ENCODE data around the gene SLC2A11. TPM values are rescaled to one million over a fixed set of nuclear protein-coding genes. Genes with fewer than 3 reads are reported as not detected.

The SLC2A11 gene
- total and polyA plus RNA-seq, 9 of the 15 experiments (the other 6 are each of a cell fraction or from before 2014, with no cell fraction given): 0.44 to 2.7 (median 2.1) TPM

- TF ChIP-seq, protein P1, sequence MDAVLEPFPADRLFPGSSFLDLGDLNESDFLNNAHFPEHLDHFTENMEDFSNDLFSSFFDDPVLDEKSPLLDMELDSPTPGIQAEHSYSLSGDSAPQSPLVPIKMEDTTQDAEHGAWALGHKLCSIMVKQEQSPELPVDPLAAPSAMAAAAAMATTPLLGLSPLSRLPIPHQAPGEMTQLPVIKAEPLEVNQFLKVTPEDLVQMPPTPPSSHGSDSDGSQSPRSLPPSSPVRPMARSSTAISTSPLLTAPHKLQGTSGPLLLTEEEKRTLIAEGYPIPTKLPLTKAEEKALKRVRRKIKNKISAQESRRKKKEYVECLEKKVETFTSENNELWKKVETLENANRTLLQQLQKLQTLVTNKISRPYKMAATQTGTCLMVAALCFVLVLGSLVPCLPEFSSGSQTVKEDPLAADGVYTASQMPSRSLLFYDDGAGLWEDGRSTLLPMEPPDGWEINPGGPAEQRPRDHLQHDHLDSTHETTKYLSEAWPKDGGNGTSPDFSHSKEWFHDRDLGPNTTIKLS (IDR thresholded peaks at IDR 0.05; ENCODE audit: borderline replicate concordance, low read depth): 0 out of 2 replicates have a peak, but pooled peaks have one; percentile 37
- peak; percentile 81 for TF ChIP-seq ATF7 (IDR thresholded peaks at IDR 0.05)
- peak; percentile 71 for TF ChIP-seq CCNT2 (IDR thresholded peaks at IDR 0.05; ENCODE audit: borderline replicate concordance, extremely low read depth, insufficient read length, low read depth, low read length)
- TF ChIP-seq ATF1 (CRISPR knock-in tag; IDR thresholded peaks at IDR 0.05): peak; percentile 32; the same call in 1 of the 2 replicates
- TF ChIP-seq ATF1 (tag; IDR thresholded peaks at IDR 0.05): peak; percentile 83
- TF ChIP-seq RBM17 (IDR thresholded peaks at IDR 0.05; ENCODE audit: borderline replicate concordance, low read depth, low read length): no peak
- TF ChIP-seq ZNF644 (tag; IDR thresholded peaks at IDR 0.05; ENCODE audit: low read depth): 0 out of 2 replicates have a peak, but pooled peaks have one; percentile 43
- peak; percentile 50; the same call in 1 of the 2 replicates for TF ChIP-seq MYC (IDR thresholded peaks at IDR 0.05; ENCODE audit: low read depth, low read length)
- no peak for TF ChIP-seq MYC (CRISPR knock-in tag; IDR thresholded peaks at IDR 0.05; ENCODE audit: borderline replicate concordance, low read depth)
- 0 out of 2 replicates have a peak, but pooled peaks have one; percentile 2 for TF ChIP-seq KAT7 (CRISPR knock-in tag; IDR thresholded peaks at IDR 0.05; ENCODE audit: borderline replicate concordance)
- peak; percentile 32; the same call in 1 of the 2 replicates for TF ChIP-seq ETV5 (CRISPR knock-in tag; IDR thresholded peaks at IDR 0.05; ENCODE audit: low read depth)
- TF ChIP-seq ZNF407 (IDR thresholded peaks at IDR 0.05; ENCODE audit: low read depth): no peak
- TF ChIP-seq ELF2 (CRISPR knock-in tag; IDR thresholded peaks at IDR 0.05): peak; percentile 85
- peak; percentile 69 to 82 (median 81) for TF ChIP-seq CTCF (IDR thresholded peaks at IDR 0.05 in 2 of 3, conservative IDR thresholded peaks at IDR 0.05 in 1 of 3; ENCODE audit: insufficient read depth in 2 of 3, low read depth in 1 of 3, low read length in 3 of 3)
- peak; percentile 41; the same call in 1 of the 2 replicates for TF ChIP-seq ESRRA (IDR thresholded peaks at IDR 0.05; ENCODE audit: borderline replicate concordance, low read depth)
These were observed 36.5 kb downstream of the SLC2A11 start, which contains the start of gene MIF (continued) for GRCh38 chr22:23893945-23894709.
